ENCODE data around the gene FAM117A. TPM values are rescaled to one million over a fixed set of nuclear protein-coding genes. Genes with fewer than 3 reads are reported as not detected.
"Not testable (repeated sequence)": the region's sequence is repeated elsewhere in the genome, so short reads cannot be mapped to it uniquely, and the experiment has no call there.

Gene FAM117A
- total RNA-seq, 1 donor from 2014 or later: 11.9 TPM

DNA sequence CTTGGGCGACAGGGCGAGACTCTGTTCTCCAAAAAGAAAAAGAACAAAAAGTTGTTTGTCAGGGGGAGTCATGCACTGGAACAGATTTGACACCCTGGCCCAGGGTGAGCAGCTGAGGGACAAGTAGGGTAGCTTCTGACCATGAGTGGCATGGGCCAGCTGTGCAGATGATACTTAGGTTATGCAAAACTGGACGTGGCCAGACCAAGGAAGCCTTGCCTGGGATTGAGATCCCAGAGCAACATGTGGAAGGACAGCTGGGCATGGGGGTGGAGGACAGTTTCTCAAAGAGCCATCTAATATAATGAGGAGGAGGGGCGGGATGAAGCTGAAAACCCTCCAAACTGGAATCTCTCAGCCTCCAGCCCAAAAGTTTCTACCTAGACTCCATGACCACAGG, 36.6 kb downstream of the FAM117A start:
- no peak overlapping the region for H3K27ac Mint-ChIP-seq (ENCODE audit: unreplicated experiment)
- peaks cover 5% of the 10 kb centered on the region for H3K9me3 Mint-ChIP-seq (ENCODE audit: unreplicated experiment)
- H3K4me1 Mint-ChIP-seq (ENCODE audit: low read depth, unreplicated experiment): peaks cover 35% of the 10 kb centered on the region
- no peak for DNase-seq
- H3K27me3 Mint-ChIP-seq (ENCODE audit: unreplicated experiment): peaks cover 11% of the 10 kb centered on the region
- TF ChIP-seq, protein P1, sequence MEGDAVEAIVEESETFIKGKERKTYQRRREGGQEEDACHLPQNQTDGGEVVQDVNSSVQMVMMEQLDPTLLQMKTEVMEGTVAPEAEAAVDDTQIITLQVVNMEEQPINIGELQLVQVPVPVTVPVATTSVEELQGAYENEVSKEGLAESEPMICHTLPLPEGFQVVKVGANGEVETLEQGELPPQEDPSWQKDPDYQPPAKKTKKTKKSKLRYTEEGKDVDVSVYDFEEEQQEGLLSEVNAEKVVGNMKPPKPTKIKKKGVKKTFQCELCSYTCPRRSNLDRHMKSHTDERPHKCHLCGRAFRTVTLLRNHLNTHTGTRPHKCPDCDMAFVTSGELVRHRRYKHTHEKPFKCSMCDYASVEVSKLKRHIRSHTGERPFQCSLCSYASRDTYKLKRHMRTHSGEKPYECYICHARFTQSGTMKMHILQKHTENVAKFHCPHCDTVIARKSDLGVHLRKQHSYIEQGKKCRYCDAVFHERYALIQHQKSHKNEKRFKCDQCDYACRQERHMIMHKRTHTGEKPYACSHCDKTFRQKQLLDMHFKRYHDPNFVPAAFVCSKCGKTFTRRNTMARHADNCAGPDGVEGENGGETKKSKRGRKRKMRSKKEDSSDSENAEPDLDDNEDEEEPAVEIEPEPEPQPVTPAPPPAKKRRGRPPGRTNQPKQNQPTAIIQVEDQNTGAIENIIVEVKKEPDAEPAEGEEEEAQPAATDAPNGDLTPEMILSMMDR (IDR thresholded peaks at IDR 0.05; ENCODE audit: partially characterized antibody, unreplicated experiment): no peak
- peaks cover 9% of the 10 kb centered on the region for H3K36me3 Mint-ChIP-seq (ENCODE audit: unreplicated experiment)
- no peak overlapping the region for H3K4me3 Mint-ChIP-seq (ENCODE audit: unreplicated experiment)

DNA sequence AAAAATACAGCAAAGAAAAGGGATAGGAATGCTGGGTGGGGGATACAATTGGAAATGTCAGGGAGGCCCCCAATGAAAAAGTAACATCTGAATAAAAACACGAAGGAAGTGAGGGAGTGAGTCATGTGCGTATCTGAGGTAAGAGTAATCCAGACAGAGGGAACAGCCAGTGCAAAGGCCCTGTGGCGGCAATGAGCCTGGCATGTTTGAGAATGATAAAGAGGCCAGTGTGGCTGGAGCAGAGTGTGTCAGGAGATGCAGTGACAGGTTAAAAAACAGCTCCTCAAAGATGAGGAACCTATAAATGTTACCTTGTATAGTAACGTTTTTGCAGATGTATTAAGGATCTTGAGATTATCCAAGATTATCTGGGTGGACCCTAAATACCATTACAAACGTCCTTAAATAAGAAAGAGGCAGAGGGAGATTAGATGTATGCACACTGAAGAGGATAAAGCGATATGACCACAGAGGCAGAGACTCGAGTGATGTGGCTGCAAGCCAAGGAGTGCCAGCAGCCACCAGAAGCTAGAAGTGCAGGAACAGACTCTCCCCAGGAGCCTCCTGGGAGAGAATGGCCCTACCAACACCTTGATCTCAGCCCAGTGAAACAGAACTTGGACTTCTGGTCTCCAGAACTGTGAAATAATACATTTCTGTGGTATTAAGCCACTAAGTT, 38.3 kb downstream of the FAM117A start:
- DNase-seq: no peak
- H3K4me1 Mint-ChIP-seq (ENCODE audit: low read depth, unreplicated experiment): peaks cover 38% of the 10 kb centered on the region
- peaks cover 5% of the 10 kb centered on the region for H3K9me3 Mint-ChIP-seq (ENCODE audit: unreplicated experiment)
- TF ChIP-seq, protein P1 (IDR thresholded peaks at IDR 0.05; ENCODE audit: partially characterized antibody, unreplicated experiment): no peak
- H3K27ac Mint-ChIP-seq (ENCODE audit: unreplicated experiment): peak overlapping the region; percentile 80
- peaks cover 9% of the 10 kb centered on the region for H3K36me3 Mint-ChIP-seq (ENCODE audit: unreplicated experiment)
- peaks cover 11% of the 10 kb centered on the region for H3K27me3 Mint-ChIP-seq (ENCODE audit: unreplicated experiment)
- peak overlapping the region; percentile 18 for H3K4me3 Mint-ChIP-seq (ENCODE audit: unreplicated experiment)

DNA sequence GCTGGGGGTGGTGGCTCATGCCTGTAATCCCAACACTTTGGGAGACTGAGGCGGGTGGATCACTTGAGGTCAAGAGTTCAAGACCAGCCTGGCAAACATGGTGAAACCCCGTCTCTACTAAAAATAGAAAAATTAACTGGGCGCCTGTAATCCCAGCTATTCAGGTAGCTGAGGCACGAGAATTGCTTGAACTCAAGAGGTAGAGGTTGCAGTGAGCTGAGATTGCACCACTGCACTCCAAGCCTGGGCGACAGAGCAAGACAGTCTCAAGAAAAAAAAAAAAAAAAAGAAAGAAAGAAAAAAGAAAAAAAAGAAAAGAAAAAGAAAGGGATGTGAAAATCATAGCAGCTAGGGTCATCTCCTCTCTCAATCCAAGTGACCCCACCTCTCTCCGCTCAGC, 39.4 kb downstream of the FAM117A start:
- H3K9me3 Mint-ChIP-seq (ENCODE audit: unreplicated experiment); DNase-seq; H3K36me3 Mint-ChIP-seq (ENCODE audit: unreplicated experiment): not testable (repeated sequence)
- H3K27me3 Mint-ChIP-seq (ENCODE audit: unreplicated experiment): peaks cover 11% of the 10 kb centered on the region
- peak overlapping the region; percentile 18 for H3K4me3 Mint-ChIP-seq (ENCODE audit: unreplicated experiment)
- H3K27ac Mint-ChIP-seq (ENCODE audit: unreplicated experiment): peak overlapping the region; percentile 99
- peaks cover 38% of the 10 kb centered on the region for H3K4me1 Mint-ChIP-seq (ENCODE audit: low read depth, unreplicated experiment)

DNA sequence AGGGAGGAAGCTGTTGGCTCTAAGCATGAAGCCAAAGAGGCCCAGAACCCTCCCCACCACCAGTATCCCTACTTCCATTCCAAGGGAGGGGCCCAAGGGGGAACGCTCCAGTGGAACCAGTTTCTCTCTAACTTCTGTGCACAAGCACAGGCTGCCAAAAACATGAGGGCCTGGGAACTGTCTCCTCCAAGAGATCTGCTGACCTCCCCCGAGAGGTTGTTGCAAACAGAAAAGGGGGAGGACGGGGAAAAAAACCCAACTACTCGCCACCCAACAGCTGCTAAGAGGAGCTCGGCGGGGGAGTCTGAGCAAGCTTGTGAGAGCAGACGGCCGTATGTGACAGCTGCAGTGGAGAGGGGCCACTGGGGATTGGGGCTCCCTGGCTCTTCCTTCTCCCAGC, 40.5 kb downstream of the FAM117A start:
- TF ChIP-seq, protein P1 (IDR thresholded peaks at IDR 0.05; ENCODE audit: partially characterized antibody, unreplicated experiment): no peak
- peak; percentile 69 for DNase-seq
- Mint-ChIP-seq H3K4me1 (ENCODE audit: low read depth, unreplicated experiment) (peaks cover 33% of the 10 kb centered on the region), H3K4me3 (ENCODE audit: unreplicated experiment) (peak overlapping the region; percentile 74), H3K27me3 (ENCODE audit: unreplicated experiment) (peaks cover 11% of the 10 kb centered on the region), H3K27ac (ENCODE audit: unreplicated experiment) (peak overlapping the region; percentile 99), H3K9me3 (ENCODE audit: unreplicated experiment) (peaks cover 5% of the 10 kb centered on the region), H3K36me3 (ENCODE audit: unreplicated experiment) (peaks cover 9% of the 10 kb centered on the region)

DNA sequence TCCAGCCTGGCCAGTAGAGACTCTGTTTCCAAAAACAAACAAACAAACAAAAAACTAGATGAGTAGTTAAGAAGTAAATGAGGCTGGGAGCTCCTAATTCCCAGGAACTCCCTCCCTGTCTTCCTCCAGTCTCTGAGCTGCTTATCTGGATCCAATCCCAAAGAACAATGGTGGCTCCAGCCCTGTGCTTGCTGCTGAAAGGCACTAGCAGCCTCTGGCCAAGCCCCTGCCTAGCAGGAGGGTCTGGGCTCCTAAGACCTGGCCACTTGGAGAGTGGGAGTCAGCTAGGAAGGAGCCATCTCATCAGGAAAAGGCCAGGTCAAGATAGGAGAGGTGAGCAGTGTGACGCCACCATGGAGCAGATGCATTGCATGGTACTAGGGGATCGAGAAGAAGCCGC, 41.9 kb downstream of the FAM117A start:
- H3K9me3 Mint-ChIP-seq (ENCODE audit: unreplicated experiment): peaks cover 5% of the 10 kb centered on the region

More for the DNA sequence above, 41.9 kb downstream of the FAM117A start:
- DNase-seq: no peak
- H3K36me3 Mint-ChIP-seq (ENCODE audit: unreplicated experiment): peaks cover 9% of the 10 kb centered on the region
- H3K27ac Mint-ChIP-seq (ENCODE audit: unreplicated experiment): peak overlapping the region; percentile 99
- TF ChIP-seq, protein P1 (IDR thresholded peaks at IDR 0.05; ENCODE audit: partially characterized antibody, unreplicated experiment): no peak
- H3K4me3 Mint-ChIP-seq (ENCODE audit: unreplicated experiment): no peak overlapping the region
- H3K4me1 Mint-ChIP-seq (ENCODE audit: low read depth, unreplicated experiment): peaks cover 33% of the 10 kb centered on the region
- peaks cover 11% of the 10 kb centered on the region for H3K27me3 Mint-ChIP-seq (ENCODE audit: unreplicated experiment)

All from glutamatergic neuron (in vitro differentiated cells).